IPS-18a (cell line): ENCODE measurements around the gene PRPS1.
"Not testable (repeated sequence)": the region's sequence is repeated elsewhere in the genome, so short reads cannot be mapped to it uniquely, and the experiment has no call there.

Experiments
- H3K27ac ChIP-seq: one replicate; pipeline ENCODE4 v1.5.1; 2013; ENCODE audit warnings: low read length
- H3K27me3 ChIP-seq: one replicate; pipeline ENCODE4 v1.6.1; 2013; ENCODE audit warnings: mild to moderate bottlenecking, low read length; ENCODE audit not compliant: control insufficient read depth, insufficient read depth
- H3K36me3 ChIP-seq: one replicate; pipeline ENCODE4 v1.6.1; 2013; ENCODE audit warnings: low read depth, low read length; ENCODE audit not compliant: control insufficient read depth
- H3K4me1 ChIP-seq: one replicate; pipeline ENCODE4 v1.6.1; 2013; ENCODE audit warnings: low read depth, low read length; ENCODE audit not compliant: control insufficient read depth
- H3K4me3 ChIP-seq: one replicate; pipeline ENCODE4 v1.5.1; 2013; ENCODE audit warnings: low read length
- H3K9ac ChIP-seq: one replicate; pipeline ENCODE4 v1.6.1; 2013; ENCODE audit warnings: mild to moderate bottlenecking, low read length, moderate library complexity
- H3K9me3 ChIP-seq: one replicate; pipeline ENCODE4 v1.6.1; 2013; ENCODE audit warnings: low read depth, low read length; ENCODE audit not compliant: control insufficient read depth

Gene PRPS1

GRCh38 chrX:107676559-107677378 is 48.5 kb downstream of the PRPS1 start:
- H3K36me3 ChIP-seq, result no peaks in the 10 kb centered on the region
- no peak overlapping the region for H3K9ac ChIP-seq
- H3K27ac ChIP-seq, result no peak overlapping the region
- H3K9me3 ChIP-seq, result no peaks in the 10 kb centered on the region
- peaks cover 19% of the 10 kb centered on the region for H3K4me1 ChIP-seq
- H3K27me3 ChIP-seq, result peaks cover 6% of the 10 kb centered on the region
- no peak overlapping the region for H3K4me3 ChIP-seq

- Histone ChIP-seq H3K27me3 (peaks cover 6% of the 10 kb centered on the region), H3K4me1 (peaks cover 19% of the 10 kb centered on the region), H3K9ac (no peak overlapping the region), H3K36me3 (no peaks in the 10 kb centered on the region), H3K4me3 (no peak overlapping the region), H3K27ac (no peak overlapping the region), H3K9me3 (no peaks in the 10 kb centered on the region)
Observed at GRCh38 chrX:107677501-107677901, 49.2 kb downstream of the PRPS1 start.

- peaks cover 19% of the 10 kb centered on the region for H3K4me1 ChIP-seq
- H3K27me3 ChIP-seq, result peaks cover 6% of the 10 kb centered on the region
- H3K27ac ChIP-seq, result no peak overlapping the region
Observed at GRCh38 chrX:107677909-107678308, 49.6 kb downstream of the PRPS1 start.

GRCh38 chrX:107678957-107679740 is 50.8 kb downstream of the PRPS1 start:
- Histone ChIP-seq H3K9ac (no peak overlapping the region), H3K27ac (no peak overlapping the region), H3K36me3 (no peaks in the 10 kb centered on the region), H3K27me3 (peaks cover 6% of the 10 kb centered on the region), H3K4me1 (peaks cover 18% of the 10 kb centered on the region), H3K4me3 (no peak overlapping the region), H3K9me3 (no peaks in the 10 kb centered on the region)

More at GRCh38 chrX:107677909-107678308, 49.6 kb downstream of the PRPS1 start:
- H3K36me3 ChIP-seq, result no peaks in the 10 kb centered on the region
- H3K4me3 ChIP-seq, result no peak overlapping the region
- H3K9me3 ChIP-seq, result no peaks in the 10 kb centered on the region
- H3K9ac ChIP-seq, result no peak overlapping the region

- Histone ChIP-seq H3K9me3 (no peaks in the 10 kb centered on the region), H3K4me1 (no peaks in the 10 kb centered on the region), H3K27ac (no peak overlapping the region), H3K4me3 (no peak overlapping the region), H3K36me3 (no peaks in the 10 kb centered on the region), H3K27me3 (no peaks in the 10 kb centered on the region), H3K9ac (no peak overlapping the region)
Observed at GRCh38 chrX:107682256-107682655, 53.9 kb downstream of the PRPS1 start.

GRCh38 chrX:107683124-107683895 is 55.0 kb downstream of the PRPS1 start:
- Histone ChIP-seq H3K9me3 (no peaks in the 10 kb centered on the region), H3K27ac (no peak overlapping the region), H3K4me1 (no peaks in the 10 kb centered on the region), H3K36me3 (no peaks in the 10 kb centered on the region), H3K27me3 (no peaks in the 10 kb centered on the region), H3K9ac (no peak overlapping the region), H3K4me3 (no peak overlapping the region)

- H3K27ac ChIP-seq, result no peak overlapping the region
- H3K27me3 ChIP-seq, result no peaks in the 10 kb centered on the region
- H3K4me1 ChIP-seq, result no peaks in the 10 kb centered on the region
- no peak overlapping the region for H3K4me3 ChIP-seq
- no peak overlapping the region for H3K9ac ChIP-seq
- no peaks in the 10 kb centered on the region for H3K9me3 ChIP-seq
- H3K36me3 ChIP-seq, result no peaks in the 10 kb centered on the region
Observed at GRCh38 chrX:107683931-107684330, 55.6 kb downstream of the PRPS1 start.

GRCh38 chrX:107684956-107685385 is 56.7 kb downstream of the PRPS1 start:
- no peaks in the 10 kb centered on the region for H3K9me3 ChIP-seq
- no peak overlapping the region for H3K9ac ChIP-seq

GRCh38 chrX:107685586-107685985 is 57.3 kb downstream of the PRPS1 start:
- not testable (repeated sequence) for H3K36me3 ChIP-seq, H3K4me1 ChIP-seq, H3K27me3 ChIP-seq, H3K9me3 ChIP-seq, H3K9ac ChIP-seq, H3K27ac ChIP-seq, H3K4me3 ChIP-seq

More at GRCh38 chrX:107684956-107685385, 56.7 kb downstream of the PRPS1 start:
- no peaks in the 10 kb centered on the region for H3K36me3 ChIP-seq
- H3K4me3 ChIP-seq, result no peak overlapping the region
- no peaks in the 10 kb centered on the region for H3K4me1 ChIP-seq
- no peak overlapping the region for H3K27ac ChIP-seq
- H3K27me3 ChIP-seq, result no peaks in the 10 kb centered on the region

- H3K9ac ChIP-seq, result no peak overlapping the region
- no peak overlapping the region for H3K27ac ChIP-seq
- H3K27me3 ChIP-seq, result no peaks in the 10 kb centered on the region
- H3K4me3 ChIP-seq, result no peak overlapping the region
- H3K36me3 ChIP-seq, result no peaks in the 10 kb centered on the region
- H3K9me3 ChIP-seq, result no peaks in the 10 kb centered on the region
- no peaks in the 10 kb centered on the region for H3K4me1 ChIP-seq
Observed at GRCh38 chrX:107686026-107686425, 57.7 kb downstream of the PRPS1 start.

- H3K27ac ChIP-seq, result no peak overlapping the region
- no peaks in the 10 kb centered on the region for H3K9me3 ChIP-seq
- no peaks in the 10 kb centered on the region for H3K36me3 ChIP-seq
- no peaks in the 10 kb centered on the region for H3K4me1 ChIP-seq
- H3K27me3 ChIP-seq, result no peaks in the 10 kb centered on the region
- no peak overlapping the region for H3K9ac ChIP-seq
- H3K4me3 ChIP-seq, result no peak overlapping the region
Observed at GRCh38 chrX:107686792-107687191, 58.5 kb downstream of the PRPS1 start.
